Measurements from ENCODE around the gene HDAC1. TPM values are rescaled to one million over a fixed set of nuclear protein-coding genes. Genes with fewer than 3 reads are reported as not detected.
"Not testable (repeated sequence)": the region's sequence is repeated elsewhere in the genome, so short reads cannot be mapped to it uniquely, and the experiment has no call there.

The HDAC1 gene
- total RNA-seq, 1 donor from 2014 or later: 75.0 TPM

DNA sequence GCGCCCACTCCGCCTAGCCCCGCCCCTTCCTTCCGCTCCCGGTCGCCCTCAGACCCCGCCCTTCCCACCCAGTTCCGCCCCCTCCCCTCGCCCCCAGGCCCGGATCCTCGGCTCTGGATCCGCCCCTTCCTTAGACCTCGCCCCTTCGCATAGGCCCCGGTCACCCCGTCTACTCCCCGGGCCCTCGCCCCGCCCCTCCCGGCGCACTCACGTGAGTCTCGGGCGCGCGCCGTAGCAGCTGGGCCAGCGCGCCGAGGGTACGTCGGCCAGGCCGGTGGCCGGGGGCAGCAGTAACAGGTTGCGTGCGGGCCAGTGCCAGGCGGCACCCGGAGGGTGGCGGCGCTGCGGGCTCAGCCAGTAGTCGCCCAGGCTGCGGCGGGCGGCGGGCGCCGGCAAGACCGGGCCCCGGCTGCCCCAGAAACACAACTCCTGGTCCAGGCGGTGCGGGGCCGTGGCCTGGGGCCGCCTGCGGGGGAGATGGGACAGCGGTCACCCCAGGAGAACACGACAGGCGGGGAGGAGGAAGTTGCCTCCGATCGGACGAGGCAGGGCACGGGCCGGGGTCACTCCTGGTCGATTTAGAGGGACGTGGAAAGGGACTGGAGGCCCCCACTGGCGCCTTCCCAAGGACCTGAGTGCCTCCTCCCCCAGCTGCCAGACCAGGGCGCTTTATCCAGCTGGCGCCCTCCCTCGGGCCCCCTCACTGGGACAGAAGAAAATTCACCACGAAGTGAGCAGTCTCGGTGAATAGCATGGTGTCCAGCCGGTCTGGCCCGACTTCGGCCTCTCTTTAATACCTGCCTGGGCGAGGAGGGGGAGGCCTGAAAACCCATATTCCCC lies 59.7 kb downstream of the HDAC1 start:
- H3K36me3 ChIP-seq: no peaks in the 10 kb centered on the region
- peak overlapping the region; percentile 81 to 84 for H3K27ac ChIP-seq
- H3K9me3 ChIP-seq: no peaks in the 10 kb centered on the region
- H3K27me3 ChIP-seq: no peaks in the 10 kb centered on the region
- peaks cover 12 to 29% of the 10 kb centered on the region in 2 donors for H3K4me1 ChIP-seq
- H3K4me3 ChIP-seq: peak overlapping the region; percentile 76 to 82
- TF ChIP-seq, protein P1, sequence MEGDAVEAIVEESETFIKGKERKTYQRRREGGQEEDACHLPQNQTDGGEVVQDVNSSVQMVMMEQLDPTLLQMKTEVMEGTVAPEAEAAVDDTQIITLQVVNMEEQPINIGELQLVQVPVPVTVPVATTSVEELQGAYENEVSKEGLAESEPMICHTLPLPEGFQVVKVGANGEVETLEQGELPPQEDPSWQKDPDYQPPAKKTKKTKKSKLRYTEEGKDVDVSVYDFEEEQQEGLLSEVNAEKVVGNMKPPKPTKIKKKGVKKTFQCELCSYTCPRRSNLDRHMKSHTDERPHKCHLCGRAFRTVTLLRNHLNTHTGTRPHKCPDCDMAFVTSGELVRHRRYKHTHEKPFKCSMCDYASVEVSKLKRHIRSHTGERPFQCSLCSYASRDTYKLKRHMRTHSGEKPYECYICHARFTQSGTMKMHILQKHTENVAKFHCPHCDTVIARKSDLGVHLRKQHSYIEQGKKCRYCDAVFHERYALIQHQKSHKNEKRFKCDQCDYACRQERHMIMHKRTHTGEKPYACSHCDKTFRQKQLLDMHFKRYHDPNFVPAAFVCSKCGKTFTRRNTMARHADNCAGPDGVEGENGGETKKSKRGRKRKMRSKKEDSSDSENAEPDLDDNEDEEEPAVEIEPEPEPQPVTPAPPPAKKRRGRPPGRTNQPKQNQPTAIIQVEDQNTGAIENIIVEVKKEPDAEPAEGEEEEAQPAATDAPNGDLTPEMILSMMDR (IDR thresholded peaks at IDR 0.05): peak in 1 of 3 experiments; percentile 6
- intact Hi-C loops (cut with DNase I): loop anchor here (1.0 to 2.0 kb wide), 4 partner anchors 15 to 111 kb away; partner anchors contain the start of genes BSDC1, HDAC1 and MARCKSL1
- peak; percentile 76 to 97 for DNase-seq (ENCODE audit: low spot score in 2 of 2)

DNA sequence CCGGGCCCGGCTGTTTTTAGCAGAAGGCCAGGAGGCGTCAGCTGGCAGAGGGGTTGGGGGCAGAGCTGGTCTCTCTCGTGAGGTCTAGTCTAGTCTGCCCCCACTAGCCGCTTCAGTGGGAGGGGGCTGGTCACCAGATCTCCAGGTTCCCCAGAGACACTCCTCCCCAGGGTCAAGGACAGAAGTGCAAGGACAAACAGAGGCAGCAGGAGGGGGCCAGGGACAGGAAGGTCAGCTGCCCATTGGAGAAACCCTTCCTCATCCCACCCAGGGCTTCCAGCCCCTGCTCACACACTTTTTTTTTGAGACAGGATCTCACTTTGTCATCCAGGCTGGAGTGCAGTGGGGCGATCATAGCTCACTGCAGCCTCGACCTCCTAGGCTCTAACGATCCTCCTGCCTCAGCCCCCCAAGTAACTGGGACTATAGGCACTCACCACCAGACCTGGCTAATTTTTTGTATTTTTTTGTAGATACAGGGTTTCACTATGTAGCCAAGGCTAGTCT lies 60.4 kb downstream of the HDAC1 start:
- Histone ChIP-seq H3K27me3 (no peaks in the 10 kb centered on the region), H3K36me3 (no peaks in the 10 kb centered on the region), H3K4me1 (peaks cover 12 to 29% of the 10 kb centered on the region in 2 donors), H3K4me3 (peak overlapping the region; percentile 76 to 82), H3K9me3 (no peaks in the 10 kb centered on the region), H3K27ac (peak overlapping the region; percentile 81 to 84)
- no peak for DNase-seq (ENCODE audit: low spot score in 2 of 2)
- intact Hi-C loops (cut with DNase I): no loop called here
- TF ChIP-seq, protein P1 (IDR thresholded peaks at IDR 0.05): no peak

DNA sequence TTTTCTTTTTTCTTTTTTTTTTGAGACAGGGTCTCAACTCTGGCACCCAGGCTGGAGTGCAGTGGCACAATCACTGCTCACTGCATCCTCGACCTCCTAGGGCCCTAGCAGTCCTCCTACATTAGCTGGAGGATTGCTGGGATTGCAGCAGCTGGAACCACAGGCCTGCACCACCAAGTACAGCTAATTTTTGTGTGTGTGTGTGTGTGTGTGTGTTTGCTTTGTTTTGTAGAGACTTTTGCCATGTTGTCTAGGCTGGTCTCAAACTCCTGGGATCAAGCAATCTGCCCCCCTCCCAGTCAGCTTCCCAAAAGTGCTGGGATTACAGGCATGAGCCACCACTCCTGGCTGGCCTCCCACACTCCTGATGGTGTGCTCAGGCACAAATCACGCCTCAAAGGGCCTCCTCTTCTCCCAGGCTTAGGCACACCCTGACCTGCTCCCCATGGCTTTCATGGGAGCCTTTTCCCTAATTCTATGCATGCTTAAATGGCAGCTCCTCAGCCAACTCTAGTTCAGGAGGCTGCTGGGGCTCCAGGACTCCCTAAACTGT lies 61.0 kb downstream of the HDAC1 start:
- peaks cover 12 to 29% of the 10 kb centered on the region in 2 donors for H3K4me1 ChIP-seq
- TF ChIP-seq, protein P1 (IDR thresholded peaks at IDR 0.05): no peak
- H3K9me3 ChIP-seq: no peaks in the 10 kb centered on the region
- H3K27ac ChIP-seq: peak overlapping the region; percentile 81 to 84
- no peaks in the 10 kb centered on the region for H3K36me3 ChIP-seq
- H3K27me3 ChIP-seq: no peaks in the 10 kb centered on the region
- peak overlapping the region; percentile 76 to 82 for H3K4me3 ChIP-seq
- intact Hi-C loops (cut with DNase I): no loop called here
- no peak for DNase-seq (ENCODE audit: low spot score in 2 of 2)

DNA sequence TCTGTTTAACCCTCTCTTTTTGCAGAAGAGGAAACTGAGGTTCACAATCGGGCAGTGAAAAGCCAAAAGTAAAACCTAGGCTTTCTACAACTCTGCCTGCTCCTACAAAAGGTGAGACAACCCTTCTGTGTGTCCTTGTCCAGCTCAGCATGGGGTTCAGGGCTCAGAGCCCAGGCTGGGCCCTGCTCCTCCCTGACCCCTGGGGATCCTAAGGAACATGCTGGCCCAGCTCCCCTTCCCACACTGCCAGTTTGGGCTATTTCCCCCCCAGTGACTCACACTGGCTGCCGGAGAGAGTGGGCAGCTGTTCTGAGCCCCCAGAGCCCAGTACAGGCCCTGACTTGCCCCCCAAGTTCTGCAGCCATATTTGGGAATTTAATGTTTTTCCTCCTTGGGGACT lies 61.5 kb downstream of the HDAC1 start:
- Histone ChIP-seq H3K4me1 (peaks cover 12 to 29% of the 10 kb centered on the region in 2 donors), H3K9me3 (no peaks in the 10 kb centered on the region), H3K27ac (peak overlapping the region; percentile 6 to 18), H3K36me3 (no peaks in the 10 kb centered on the region), H3K4me3 (no peak overlapping the region), H3K27me3 (no peaks in the 10 kb centered on the region)
- TF ChIP-seq, protein P1 (IDR thresholded peaks at IDR 0.05): no peak
- intact Hi-C loops (cut with DNase I): no loop called here
- no peak for DNase-seq (ENCODE audit: low spot score in 2 of 2)

DNA sequence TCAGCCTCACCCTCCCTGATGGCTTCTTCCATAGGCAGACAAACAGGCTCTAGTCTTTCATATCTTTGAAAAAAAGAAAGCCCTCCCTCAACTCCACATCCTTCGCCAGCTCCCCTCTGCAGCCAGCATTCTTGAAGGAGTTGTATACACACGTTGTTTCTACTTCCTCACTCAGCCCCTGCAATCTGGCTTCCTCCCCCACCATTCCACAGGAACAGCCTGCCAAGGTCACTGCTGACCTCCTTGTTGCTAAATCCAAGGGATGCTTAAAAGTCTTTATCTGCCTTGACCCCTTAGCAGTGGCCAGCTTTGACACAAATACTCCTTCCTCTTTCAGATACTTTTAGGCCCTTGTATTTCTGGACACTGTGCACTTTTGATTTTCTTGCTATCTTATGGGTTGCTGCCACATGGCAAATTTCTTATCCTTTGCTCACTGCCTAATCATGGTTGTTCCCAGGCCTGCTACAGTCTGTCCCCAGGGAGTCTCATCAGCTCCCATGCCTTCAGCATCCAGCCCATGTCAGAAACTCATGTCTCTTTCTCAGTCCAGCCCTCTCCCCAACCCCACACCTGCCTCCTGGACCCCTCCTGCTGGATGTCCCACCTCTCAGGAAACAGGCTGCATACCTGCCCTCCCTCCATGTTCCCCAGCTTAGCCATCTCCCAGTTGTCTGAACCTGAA lies 62.1 kb downstream of the HDAC1 start:
- Histone ChIP-seq H3K36me3 (peaks cover 0 to under 1% of the 10 kb centered on the region in 2 donors), H3K9me3 (no peaks in the 10 kb centered on the region), H3K4me1 (peaks cover 12 to 29% of the 10 kb centered on the region in 2 donors), H3K4me3 (no peak overlapping the region), H3K27me3 (no peaks in the 10 kb centered on the region), H3K27ac (peak overlapping the region; percentile 18)
- no peak for DNase-seq (ENCODE audit: low spot score in 2 of 2)
- TF ChIP-seq, protein P1 (IDR thresholded peaks at IDR 0.05): no peak
- intact Hi-C loops (cut with DNase I): no loop called here

DNA sequence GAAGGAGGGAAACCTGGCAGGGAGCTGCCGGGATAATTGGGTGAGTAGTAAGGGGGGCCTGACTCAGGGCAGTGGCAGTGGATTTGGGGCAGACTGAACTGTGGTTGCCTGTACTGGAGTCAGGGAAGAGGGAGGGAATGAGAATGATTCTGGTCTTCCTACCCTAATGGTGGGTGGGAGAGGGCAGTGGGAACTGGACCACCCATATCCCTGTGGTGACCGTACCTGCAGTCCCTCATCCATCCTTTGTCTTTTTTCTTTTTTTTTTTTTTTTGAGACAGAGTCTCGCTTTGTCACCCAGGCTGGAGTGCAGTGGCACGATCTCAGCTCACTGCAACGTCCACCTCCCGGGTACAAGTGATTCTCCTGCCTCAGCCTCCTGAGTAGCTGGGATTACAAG lies 63.9 kb downstream of the HDAC1 start:
- H3K4me3 ChIP-seq; H3K36me3 ChIP-seq; H3K27me3 ChIP-seq; DNase-seq (ENCODE audit: low spot score in 2 of 2); H3K9me3 ChIP-seq; H3K27ac ChIP-seq; intact Hi-C loops (cut with DNase I): not testable (repeated sequence)
- H3K4me1 ChIP-seq: peaks cover 12 to 27% of the 10 kb centered on the region in 2 donors
